A673 (cell line): ENCODE results near the gene IFNG. TPM values are rescaled to one million over a fixed set of nuclear protein-coding genes. Genes with fewer than 3 reads are reported as not detected.

ENCODE experiments used
- BruUV-seq: library from RNA; stranded (reverse); fragments of 400-500 nt; replicated peaks from 2 replicates; lab custom pipeline; 2021; lab: Mats Ljungman, UMichigan
- CTCF ChIA-PET: fragments of 300-600 bp; sonication (Branson Sonifier 250); formaldehyde crosslinking; loops from one replicate; lab custom pipeline; 2022; ENCODE audit warnings: antibody characterized with exemption; lab: Charles Lee
- POLR2A ChIA-PET: fragments of 300-600 bp; sonication (Branson Sonifier 250); formaldehyde crosslinking; loops from one replicate; lab custom pipeline; 2022; ENCODE audit warnings: antibody characterized with exemption; ENCODE audit not compliant: low non-redundant PET; lab: Charles Lee
- DNase-seq: peaks from one replicate; pipeline ENCODE4 v3.0.0-alpha.2; 2015; ENCODE audit warnings: low spot score
- H3K27ac ChIP-seq: fragments of 200-600 bp; sonication (generic); 2 replicates; pipeline ENCODE4 v1.5.1; 2016; ENCODE audit warnings: mixed run types, low read depth, mild to moderate bottlenecking, mixed read lengths, antibody characterized with exemption, low read length; ENCODE audit not compliant: poor library complexity, severe bottlenecking
- H3K27me3 ChIP-seq: fragments of 200-600 bp; sonication (generic); replicated peaks from 2 replicates; pipeline ENCODE4 v1.6.1; 2017; ENCODE audit warnings: mixed run types, low read depth, mild to moderate bottlenecking, mixed read lengths, antibody characterized with exemption, low read length; ENCODE audit not compliant: insufficient read depth, poor library complexity
- H3K36me3 ChIP-seq: fragments of 200-600 bp; sonication (generic); 2 replicates; pipeline ENCODE4 v1.6.1; 2016; ENCODE audit warnings: mixed run types, mild to moderate bottlenecking, mixed read lengths, antibody characterized with exemption, low read length; ENCODE audit not compliant: insufficient read depth, poor library complexity, severe bottlenecking
- H3K4me1 ChIP-seq: fragments of 200-600 bp; sonication (generic); 2 replicates; pipeline ENCODE4 v1.6.1; 2017; ENCODE audit warnings: mixed run types, mild to moderate bottlenecking, mixed read lengths, antibody characterized with exemption, low read length; ENCODE audit not compliant: insufficient read depth, poor library complexity, severe bottlenecking
- H3K4me3 ChIP-seq: fragments of 200-600 bp; sonication (generic); 2 replicates; pipeline ENCODE4 v1.5.1; 2016; ENCODE audit warnings: low read depth, mixed run types, mild to moderate bottlenecking, mixed read lengths, low read length; ENCODE audit not compliant: poor library complexity, severe bottlenecking
- H3K9me3 ChIP-seq: fragments of 200-600 bp; sonication (generic); 2 replicates; pipeline ENCODE4 v1.6.1; 2016; ENCODE audit warnings: mixed run types, low read depth, mild to moderate bottlenecking, mixed read lengths, antibody characterized with exemption, low read length; ENCODE audit not compliant: poor library complexity, severe bottlenecking
- CTCF ChIP-seq: fragments of 300-800, 200-600 bp; sonication (generic); conservative IDR thresholded peaks from 2 replicates; pipeline ENCODE4 v1.5.1; 2017; ENCODE audit warnings: low read depth, mild to moderate bottlenecking, antibody characterized with exemption, low read length, moderate library complexity, mixed read lengths
- EZH2 ChIP-seq: fragments of 200-600 bp; sonication (generic); IDR thresholded peaks from 2 replicates; pipeline ENCODE4 v1.6.1; 2017; ENCODE audit warnings: borderline replicate concordance, low read depth, mild to moderate bottlenecking, mixed read lengths, antibody characterized with exemption, low read length; ENCODE audit not compliant: poor library complexity, severe bottlenecking
- intact Hi-C: fragments of 100-400 bp; cut with micrococcal nuclease; formaldehyde crosslinking; loops from one replicate; pipeline ENCODE4 v1.10.0; 2022; ENCODE audit not compliant: unreplicated experiment
- total RNA-seq: library from RNA; stranded (reverse); gene quantifications from 2 replicates; pipeline ENCODE4 v1.2.3, GENCODE V29; 2021

Gene IFNG
- total RNA-seq, 1 experiment from 2014 or later = not detected

- H3K4me1 ChIP-seq = no peaks in the 10 kb centered on the region
- POLR2A ChIA-PET = no interaction called here
- TF ChIP-seq EZH2 (no peak), CTCF (no peak)
- no peaks in the 10 kb centered on the region for H3K36me3 ChIP-seq
- intact Hi-C loops = no loop called here
- BruUV-seq = no TSS peak
- H3K4me3 ChIP-seq = no peak overlapping the region
- no peaks in the 10 kb centered on the region for H3K9me3 ChIP-seq
- no peak overlapping the region for H3K27ac ChIP-seq
- peaks cover 3% of the 10 kb centered on the region for H3K27me3 ChIP-seq
- DNase-seq = no peak
- CTCF ChIA-PET = interaction anchor here (0.6 kb wide), 1 partner anchor 226 kb away, joined by 3 read pairs; no protein-coding TSS in a partner anchor
Observed at GRCh38 chr12:68169213-68169889, 9.8 kb upstream of the IFNG start.

GRCh38 chr12:68166317-68166831, 6.8 kb upstream of the IFNG start:
- intact Hi-C loops = no loop called here
- H3K27me3 ChIP-seq = peaks cover 5% of the 10 kb centered on the region
- no peaks in the 10 kb centered on the region for H3K9me3 ChIP-seq
- no peak for TF ChIP-seq CTCF
- TF ChIP-seq EZH2 = no peak
- ChIA-PET POLR2A (no interaction called here), CTCF (no interaction called here)
- no peaks in the 10 kb centered on the region for H3K36me3 ChIP-seq
- no peak overlapping the region for H3K27ac ChIP-seq
- no peak overlapping the region for H3K4me3 ChIP-seq
- no peaks in the 10 kb centered on the region for H3K4me1 ChIP-seq
- DNase-seq = no peak
- no TSS peak for BruUV-seq

GRCh38 chr12:68163560-68164081, 4.1 kb upstream of the IFNG start:
- Histone ChIP-seq H3K4me3 (no peak overlapping the region), H3K36me3 (no peaks in the 10 kb centered on the region), H3K27me3 (peaks cover 8% of the 10 kb centered on the region), H3K4me1 (no peaks in the 10 kb centered on the region), H3K9me3 (no peaks in the 10 kb centered on the region), H3K27ac (no peak overlapping the region)
- ChIA-PET POLR2A (no interaction called here), CTCF (no interaction called here)
- DNase-seq = no peak
- BruUV-seq = no TSS peak
- TF ChIP-seq EZH2 (no peak), CTCF (no peak)
- intact Hi-C loops = no loop called here
